ENCODE data around the gene SPATC1L.
"Not testable (repeated sequence)": the region's sequence is repeated elsewhere in the genome, so short reads cannot be mapped to it uniquely, and the experiment has no call there.

SPATC1L gene

DNA sequence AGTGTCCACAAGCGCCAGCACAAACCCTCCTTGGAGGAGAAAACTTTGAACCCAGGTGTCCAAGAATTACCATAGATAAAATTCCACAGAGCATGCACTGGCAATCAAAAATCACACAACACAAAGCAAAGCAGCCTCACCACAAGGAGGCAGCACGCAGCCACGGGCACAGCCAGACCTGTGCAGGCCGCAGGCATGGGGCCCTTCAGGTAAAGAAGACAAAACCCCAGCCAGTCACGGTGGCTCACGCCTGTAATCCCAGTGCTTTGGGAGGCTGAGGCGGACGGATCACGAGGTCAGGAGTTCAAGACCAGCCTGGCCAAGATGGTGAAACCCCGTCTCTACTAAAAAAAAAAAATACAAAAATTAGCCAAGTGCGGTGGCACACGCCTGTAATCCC is 36.8 kb downstream of the SPATC1L start:
- peak; percentile 80 for DNase-seq (ENCODE audit: low spot score)
- TF ChIP-seq, protein P1, sequence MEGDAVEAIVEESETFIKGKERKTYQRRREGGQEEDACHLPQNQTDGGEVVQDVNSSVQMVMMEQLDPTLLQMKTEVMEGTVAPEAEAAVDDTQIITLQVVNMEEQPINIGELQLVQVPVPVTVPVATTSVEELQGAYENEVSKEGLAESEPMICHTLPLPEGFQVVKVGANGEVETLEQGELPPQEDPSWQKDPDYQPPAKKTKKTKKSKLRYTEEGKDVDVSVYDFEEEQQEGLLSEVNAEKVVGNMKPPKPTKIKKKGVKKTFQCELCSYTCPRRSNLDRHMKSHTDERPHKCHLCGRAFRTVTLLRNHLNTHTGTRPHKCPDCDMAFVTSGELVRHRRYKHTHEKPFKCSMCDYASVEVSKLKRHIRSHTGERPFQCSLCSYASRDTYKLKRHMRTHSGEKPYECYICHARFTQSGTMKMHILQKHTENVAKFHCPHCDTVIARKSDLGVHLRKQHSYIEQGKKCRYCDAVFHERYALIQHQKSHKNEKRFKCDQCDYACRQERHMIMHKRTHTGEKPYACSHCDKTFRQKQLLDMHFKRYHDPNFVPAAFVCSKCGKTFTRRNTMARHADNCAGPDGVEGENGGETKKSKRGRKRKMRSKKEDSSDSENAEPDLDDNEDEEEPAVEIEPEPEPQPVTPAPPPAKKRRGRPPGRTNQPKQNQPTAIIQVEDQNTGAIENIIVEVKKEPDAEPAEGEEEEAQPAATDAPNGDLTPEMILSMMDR (IDR thresholded peaks at IDR 0.05; ENCODE audit: extremely low read depth, insufficient read depth, missing control alignments), result peak; percentile 74
- in situ Hi-C loops (cut with MboI; ENCODE audit: low pct_unique_long_range_greater_than_20kb, low sequenced_read_pairs, unreplicated experiment), result not testable (repeated sequence)

DNA sequence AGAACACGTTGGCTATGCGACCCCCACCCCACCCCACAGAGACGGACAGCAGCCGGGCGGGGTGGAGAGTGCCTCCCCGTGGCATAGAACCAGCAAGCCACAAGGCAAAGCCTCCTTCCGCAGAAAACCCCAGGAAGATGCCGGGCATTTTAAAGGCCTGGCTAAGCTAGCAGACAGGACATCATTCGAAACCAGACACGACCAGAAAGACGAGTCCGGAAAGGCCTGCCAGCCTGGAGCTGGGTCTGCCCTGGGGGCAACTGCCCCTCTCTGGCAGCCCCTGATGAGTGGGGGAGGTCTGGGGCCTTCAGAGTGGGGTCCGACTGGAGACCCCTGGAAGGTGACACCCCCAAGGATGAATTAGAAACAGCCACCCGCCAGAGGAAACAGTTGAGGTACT is 37.4 kb downstream of the SPATC1L start:
- no peak for DNase-seq (ENCODE audit: low spot score)
- in situ Hi-C loops (cut with MboI; ENCODE audit: low pct_unique_long_range_greater_than_20kb, low sequenced_read_pairs, unreplicated experiment), result no loop called here
- TF ChIP-seq, protein P1 (IDR thresholded peaks at IDR 0.05; ENCODE audit: extremely low read depth, insufficient read depth, missing control alignments), result no peak

DNA sequence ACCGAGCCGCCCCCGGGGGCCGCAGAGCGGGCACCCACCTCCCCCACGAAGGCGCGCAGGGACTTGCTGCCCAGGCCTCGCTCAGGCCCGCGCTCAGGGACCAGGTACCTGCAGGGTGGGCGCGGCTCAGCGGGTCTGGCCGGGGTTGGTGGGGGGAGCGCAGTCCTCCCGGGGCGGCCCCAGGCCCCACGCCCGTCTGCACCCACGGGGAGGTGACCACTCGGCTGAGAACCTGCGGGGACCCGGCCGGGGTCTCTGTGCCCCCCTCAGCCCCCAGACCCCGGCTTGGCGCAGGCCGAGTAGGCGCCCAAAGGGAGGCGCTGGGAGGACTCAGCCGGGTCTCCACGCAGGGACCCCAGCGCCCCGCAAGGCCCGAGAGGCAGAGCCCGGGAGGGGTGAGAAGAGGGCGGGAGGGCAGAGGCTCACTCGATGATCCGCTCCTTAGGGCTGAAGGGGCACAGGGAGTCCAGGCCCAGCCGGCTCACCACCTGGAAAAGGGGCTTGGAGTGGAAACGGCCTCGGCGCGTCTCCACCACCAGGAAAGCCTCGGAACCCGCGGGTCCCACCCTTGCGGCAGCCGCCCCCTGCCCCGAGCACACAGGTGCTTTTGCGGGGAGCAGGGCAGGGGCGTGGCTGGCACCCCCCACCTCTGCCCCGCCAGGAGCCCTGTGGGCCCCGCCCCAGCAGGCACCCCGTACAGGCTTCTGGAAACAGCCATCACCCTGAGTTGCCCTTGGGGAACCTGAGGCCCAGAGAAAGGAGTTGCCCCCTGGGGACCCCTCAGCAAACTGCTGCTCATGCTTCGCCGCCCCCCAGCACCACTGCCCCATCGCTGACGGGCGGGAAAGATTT is 38.2 kb downstream of the SPATC1L start:
- in situ Hi-C loops (cut with MboI; ENCODE audit: low pct_unique_long_range_greater_than_20kb, low sequenced_read_pairs, unreplicated experiment), result no loop called here
- no peak for DNase-seq (ENCODE audit: low spot score)
- TF ChIP-seq, protein P1 (IDR thresholded peaks at IDR 0.05; ENCODE audit: extremely low read depth, insufficient read depth, missing control alignments), result no peak

DNA sequence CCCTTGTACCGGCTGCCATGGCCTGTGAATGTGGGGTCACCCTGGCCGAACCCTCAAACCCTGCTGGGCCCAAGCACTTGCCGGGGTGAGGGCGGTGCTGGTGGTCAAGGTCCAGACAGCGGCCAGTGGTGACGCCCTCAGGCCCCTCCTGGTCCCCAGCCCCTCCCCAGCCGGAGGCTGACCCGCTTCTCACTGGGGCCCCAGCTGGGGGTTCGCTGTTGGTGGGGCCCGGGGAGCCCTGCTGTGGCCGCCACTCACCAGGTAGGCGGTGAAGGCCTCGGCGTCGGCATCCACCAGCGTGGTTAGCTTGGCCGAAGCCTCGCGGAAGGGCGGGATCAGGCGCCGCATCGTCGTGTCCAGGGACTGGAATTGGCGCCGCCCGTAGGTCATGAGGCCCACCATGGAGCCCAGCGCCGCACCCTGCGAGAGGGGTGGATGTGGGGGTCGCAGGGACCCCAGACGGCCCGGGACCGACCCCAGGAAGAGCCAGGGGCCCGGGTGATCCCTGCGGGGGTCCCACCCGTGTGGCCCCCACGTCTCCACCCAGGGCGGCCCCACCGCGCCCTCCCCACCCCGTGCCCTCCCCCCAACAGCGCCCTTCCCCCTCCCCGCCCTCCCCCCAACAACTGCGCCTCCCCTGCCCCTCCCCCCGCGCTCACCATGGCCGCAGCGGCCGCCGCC is 39.0 kb downstream of the SPATC1L start:
- TF ChIP-seq, protein P1 (IDR thresholded peaks at IDR 0.05; ENCODE audit: extremely low read depth, insufficient read depth, missing control alignments), result no peak
- in situ Hi-C loops (cut with MboI; ENCODE audit: low pct_unique_long_range_greater_than_20kb, low sequenced_read_pairs, unreplicated experiment), result no loop called here
- DNase-seq (ENCODE audit: low spot score), result no peak

DNA sequence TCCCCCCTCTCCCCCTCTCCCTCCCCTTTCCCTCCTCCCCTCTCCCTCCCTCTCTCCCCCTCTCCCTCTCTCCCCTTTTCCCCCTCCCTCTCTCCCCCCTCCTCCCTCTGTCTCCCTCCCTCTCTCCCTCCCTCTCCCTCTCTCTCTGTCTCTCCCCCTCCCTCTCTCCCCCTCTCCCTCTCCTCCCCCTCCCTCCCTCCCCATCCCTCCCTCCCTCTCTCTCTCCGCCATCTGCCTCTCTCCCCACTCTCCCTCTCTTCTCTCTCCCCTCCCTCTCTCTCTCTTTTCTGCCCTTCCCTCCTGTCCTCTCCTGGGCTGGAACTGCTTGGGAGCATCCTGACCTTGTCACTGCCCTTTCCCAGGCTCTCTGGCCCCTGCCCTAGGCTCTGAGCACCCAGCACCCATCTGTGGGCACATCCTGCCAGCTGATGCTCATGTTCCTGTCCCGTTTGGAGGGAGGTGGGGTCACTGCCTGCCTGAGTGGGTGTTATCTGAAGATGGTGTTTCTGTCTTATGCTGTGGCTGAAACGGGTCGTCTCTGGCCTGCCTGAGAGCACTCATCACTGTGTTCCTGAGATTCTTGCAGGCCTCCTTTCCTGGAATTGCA is 39.7 kb downstream of the SPATC1L start:
- in situ Hi-C loops (cut with MboI; ENCODE audit: low pct_unique_long_range_greater_than_20kb, low sequenced_read_pairs, unreplicated experiment), result no loop called here
- TF ChIP-seq, protein P1 (IDR thresholded peaks at IDR 0.05; ENCODE audit: extremely low read depth, insufficient read depth, missing control alignments), result no peak
- no peak for DNase-seq (ENCODE audit: low spot score)

DNA sequence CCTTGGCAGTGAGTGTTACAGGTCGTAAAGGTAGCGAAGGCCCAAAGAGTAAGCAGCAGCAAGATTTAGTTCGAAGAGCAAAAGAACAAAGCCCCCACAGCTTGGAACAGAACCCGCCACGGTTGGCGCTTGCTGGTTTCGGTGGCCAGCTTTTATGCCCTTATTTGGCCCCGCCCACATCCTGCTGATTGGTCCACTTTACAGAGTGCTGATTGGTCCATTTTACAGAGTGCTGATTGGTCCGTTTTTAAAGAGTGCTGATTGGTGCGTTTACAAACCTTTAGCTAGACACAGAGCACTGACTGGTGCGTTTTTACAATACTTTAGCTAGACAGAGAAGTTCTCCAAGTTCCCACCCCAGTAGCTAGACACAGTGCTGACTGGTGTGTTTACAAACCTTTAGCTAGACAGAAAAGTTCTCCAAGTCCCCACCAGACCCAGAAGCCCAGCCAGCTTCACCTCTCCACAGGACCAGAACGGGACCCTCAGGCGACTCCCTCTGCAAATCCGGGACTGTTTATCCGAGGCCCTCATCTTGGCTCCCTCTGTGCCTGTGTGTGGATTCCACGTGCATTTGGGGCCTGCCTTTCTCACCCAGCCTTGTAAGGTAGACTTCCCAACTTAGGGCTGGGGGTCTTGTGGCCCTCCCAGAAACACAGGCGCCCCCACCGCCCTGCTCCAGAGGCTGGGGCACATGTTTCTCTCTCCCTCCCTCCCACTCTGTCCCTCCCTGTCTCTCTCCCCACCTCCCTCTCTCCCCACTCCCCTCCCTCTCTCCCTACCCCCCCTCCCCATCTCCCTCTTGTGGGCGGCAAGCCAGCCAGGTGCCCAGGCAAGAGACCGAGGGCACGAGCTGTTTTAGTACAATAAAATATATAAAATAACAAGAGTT is 41.4 kb downstream of the SPATC1L start:
- in situ Hi-C loops (cut with MboI; ENCODE audit: low pct_unique_long_range_greater_than_20kb, low sequenced_read_pairs, unreplicated experiment), result no loop called here
- TF ChIP-seq, protein P1 (IDR thresholded peaks at IDR 0.05; ENCODE audit: extremely low read depth, insufficient read depth, missing control alignments), result no peak
- no peak for DNase-seq (ENCODE audit: low spot score)
